ENCODE results near the gene CAVIN2.

The CAVIN2 gene

GRCh38 chr2:191838526-191838925, 8.4 kb downstream of the CAVIN2 start:
- DNase-seq, result no peak

DNA sequence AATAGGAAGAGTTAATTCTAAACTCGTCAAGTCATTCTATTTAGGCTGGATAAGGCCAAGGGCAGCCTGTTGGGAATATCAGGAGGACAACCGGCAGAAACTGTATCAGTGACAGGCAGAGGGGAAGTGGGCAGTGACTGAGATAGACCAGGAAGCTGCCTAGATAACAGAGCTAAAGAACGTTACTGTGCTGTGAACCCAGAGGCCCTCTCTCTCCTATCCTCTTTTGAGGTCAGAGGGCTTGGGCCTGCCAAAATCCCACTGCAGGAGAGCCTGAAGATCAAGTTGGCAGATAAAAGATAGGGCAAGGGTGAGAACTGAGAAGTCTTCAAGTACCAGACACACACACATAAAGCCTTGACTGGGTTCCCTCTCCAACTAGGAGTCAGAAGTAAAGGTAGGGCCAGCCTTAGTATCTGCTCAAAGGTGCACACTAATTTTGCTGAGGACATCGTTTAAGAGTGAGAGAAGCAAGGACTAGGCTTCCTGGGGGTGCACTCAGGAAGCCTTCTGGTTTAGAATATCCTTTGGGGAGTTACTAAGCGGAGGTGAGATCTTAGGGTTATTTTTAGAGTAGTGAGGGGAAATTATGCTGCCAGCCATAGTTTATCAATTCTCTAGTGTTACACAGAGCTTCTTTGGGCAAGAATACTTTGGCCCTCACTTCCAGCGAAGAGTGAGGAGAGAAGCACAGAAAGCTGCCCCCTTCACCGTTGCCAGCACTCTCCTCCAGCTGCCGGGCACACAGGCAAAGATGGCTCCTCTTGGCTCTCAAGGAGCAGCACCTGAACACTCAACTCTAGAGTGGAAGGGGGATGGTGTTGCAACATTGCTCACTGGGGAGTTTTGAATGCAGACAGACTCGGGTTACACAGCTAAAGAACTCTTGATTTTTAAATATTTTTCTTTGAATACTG, 9.8 kb downstream of the CAVIN2 start:
- no peak for DNase-seq

DNA sequence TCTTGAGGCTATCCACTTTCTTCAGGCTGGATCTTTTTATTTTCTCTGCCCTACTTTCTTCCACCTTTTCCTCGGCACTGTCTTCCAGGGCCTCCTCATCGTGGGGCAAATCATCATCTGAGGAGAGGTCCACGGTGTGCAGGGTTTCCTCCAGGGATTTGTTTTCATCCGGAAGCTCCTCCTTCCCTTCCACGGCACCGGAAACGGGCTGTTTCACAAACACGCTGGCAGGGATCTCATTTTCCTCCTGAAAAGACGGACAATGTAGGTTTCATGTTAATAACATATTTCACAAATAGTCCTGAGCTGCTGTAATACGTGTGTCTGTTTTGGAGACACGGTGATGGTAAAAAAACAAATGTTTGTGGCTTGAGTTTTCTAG, 10.4 kb downstream of the CAVIN2 start:
- no peak for DNase-seq

DNA sequence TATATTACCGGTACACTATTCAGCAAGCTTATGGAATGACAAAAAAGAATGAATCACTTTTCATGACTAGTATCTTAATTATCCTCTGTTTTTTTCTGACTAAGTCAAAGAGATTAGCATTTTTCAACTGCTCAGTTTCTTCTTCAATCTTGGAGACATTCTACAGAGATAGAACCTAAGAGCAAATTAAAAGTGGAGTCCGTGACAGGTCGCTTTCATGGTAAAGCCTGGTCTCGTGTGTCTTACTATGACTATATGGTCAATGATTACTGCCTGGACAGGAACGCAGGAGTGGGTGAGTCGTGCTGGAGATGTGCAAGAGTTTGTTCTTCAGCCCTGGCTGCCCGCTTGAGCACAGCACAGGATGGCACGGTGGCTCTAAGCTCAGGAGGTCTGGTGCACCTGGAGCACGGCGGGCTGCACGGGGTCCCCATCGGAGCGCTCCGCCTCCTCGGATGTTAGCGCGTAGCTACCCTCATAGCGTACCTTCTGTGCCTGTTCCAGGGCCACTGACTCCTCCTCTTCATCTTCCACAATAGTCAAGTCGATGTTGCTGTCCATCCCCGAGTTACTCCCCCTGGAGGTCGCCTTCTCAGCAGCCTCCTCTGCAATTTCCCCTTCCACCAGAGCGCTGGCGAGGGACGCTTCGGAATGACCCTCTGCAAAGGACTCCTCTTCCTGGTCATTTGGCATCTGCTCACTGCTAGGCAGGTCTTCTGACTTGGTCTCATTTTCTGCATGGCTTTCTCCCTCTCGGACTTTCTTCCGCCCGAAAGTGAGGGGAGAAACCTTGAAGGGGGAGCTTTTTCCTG, 11.1 kb downstream of the CAVIN2 start:
- no peak for DNase-seq

DNA sequence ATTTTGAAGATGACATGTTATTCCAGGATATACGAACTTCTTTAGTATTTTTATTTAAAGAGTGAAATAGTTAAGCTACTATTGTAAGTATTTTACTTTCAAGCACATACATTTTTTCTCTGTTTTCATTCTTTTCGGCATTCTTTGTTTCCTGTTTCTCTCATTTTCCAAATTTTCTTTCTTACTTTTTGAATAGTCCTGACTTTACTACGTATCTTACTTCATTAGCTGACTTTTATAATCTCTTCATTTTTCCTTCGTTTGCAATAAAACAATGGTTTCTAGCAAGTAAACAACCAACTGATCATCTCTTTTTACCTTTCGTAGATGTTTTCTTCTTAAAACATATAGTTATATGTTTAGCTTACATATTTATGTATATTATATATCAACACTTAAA, 11.8 kb downstream of the CAVIN2 start:
- no peak for DNase-seq

DNA sequence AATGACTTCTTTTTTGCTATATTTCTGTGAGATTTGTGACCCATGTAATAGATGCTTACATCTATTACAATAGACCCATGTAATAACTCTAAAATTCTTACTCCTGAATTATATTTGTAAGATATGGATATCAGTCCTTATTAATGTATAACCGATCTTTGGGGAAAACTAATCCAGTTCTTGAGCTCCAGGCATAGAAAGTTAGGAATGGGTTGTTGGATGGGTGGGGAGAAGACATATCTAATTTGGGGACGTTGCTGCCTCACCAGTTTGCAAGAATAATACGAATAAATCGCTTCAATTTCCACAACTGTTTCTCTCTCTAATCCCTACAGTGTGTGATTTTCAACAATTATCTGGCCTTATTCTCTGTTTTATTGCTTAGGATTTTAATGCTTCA, 13.5 kb downstream of the CAVIN2 start:
- no peak for DNase-seq

DNA sequence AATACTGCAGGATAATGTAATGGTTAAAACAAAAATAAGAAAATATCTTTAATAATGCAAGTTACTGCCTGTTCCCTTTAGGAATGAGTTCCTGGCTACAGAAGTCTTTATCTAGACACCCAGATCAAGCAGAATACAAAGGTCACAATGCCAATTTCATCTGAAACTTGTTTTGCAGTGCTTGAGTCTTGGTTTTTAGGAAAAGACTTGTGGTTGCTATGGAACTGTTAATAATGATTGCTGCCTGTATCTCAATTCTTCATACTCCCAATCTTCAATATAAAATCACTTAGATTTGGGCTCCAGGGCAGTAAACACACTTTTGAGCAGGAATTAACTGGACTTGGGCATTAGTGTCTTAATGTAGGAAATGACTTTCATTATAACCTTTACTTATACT, 14.2 kb downstream of the CAVIN2 start:
- no peak for DNase-seq

DNA sequence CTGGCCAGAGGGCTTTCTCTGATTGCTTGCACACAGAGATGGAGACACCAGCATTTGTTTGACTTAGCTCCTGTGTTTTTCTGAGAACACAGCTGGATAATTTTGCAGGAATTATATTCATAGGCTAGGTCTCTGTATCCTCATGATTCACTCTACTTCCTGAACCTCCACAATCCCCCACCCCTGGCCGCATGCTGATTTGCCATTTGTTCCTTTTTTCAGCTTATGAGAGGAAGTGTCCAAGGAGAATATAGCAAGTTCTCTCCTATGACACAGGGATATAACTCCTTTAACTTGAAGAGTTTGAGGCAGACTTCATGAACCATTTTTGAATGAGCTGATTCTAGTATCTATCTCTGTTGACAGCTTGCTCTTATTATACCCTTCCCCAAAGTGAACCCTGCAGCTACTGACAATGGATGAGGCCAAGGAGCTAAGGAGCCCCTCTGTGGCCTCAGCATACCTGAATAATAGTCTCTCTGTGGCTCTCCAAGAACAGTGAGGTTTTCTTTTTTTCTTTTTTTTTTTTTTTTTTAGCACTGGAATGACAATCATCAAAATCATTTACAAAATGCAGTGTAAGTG, 15.4 kb downstream of the CAVIN2 start:
- DNase-seq, result no peak

- no peak for DNase-seq
These were observed 22.5 kb downstream of the CAVIN2 start for GRCh38 chr2:191824398-191824797.

- no peak for DNase-seq
These were observed 25.8 kb downstream of the CAVIN2 start for GRCh38 chr2:191821078-191821477.

DNA sequence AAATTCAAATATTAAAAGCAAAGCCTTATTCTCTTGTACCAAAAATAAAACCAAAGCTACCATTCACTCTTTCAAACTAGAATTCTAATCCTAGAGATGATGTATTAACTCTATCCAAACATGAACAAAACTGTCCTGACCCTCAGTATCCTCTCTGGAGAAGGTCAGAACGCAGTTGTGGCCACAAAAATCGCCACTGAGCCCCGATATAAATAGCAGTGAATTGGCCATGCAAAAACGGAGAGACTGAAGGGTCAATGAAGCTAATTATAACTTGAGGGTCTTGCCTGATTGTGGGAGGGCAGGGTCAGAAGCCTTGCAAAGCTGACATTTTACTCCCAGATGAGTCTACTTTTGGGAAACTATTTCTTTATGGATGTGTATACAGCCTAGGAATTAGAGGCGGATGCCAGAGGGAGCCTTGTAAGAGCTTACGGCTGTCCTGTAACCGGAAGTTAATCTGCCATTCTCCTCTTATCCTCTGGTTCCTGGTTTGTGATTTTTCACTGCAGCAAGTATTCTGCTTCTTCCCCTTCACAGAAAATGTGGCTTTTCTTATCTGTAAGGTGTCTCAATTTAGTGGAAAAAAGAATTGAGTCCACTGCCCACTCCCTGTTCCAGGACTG, 28.1 kb downstream of the CAVIN2 start:
- no peak for DNase-seq

- no peak for DNase-seq
These were observed 28.8 kb downstream of the CAVIN2 start for GRCh38 chr2:191818133-191818532.

DNA sequence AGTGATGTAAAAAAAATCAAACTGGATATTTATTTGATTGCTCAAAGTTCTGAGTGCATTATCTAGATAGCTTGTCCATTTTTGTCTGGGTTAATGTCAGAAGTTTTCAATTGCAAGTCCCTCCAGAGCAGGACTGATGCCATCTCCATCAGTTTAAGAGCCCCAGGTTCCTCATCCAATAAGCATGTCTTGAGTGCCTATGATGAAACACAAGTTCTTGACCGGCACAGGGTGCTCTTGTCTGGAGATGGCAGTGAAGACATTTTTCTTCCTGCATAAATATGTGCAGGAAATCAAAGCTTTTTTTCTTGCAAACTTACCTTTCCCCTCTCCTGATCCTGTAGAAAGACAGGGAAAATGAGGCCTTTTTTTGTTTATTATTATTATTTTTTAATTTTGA, 31.9 kb downstream of the CAVIN2 start:
- DNase-seq, result no peak

DNA sequence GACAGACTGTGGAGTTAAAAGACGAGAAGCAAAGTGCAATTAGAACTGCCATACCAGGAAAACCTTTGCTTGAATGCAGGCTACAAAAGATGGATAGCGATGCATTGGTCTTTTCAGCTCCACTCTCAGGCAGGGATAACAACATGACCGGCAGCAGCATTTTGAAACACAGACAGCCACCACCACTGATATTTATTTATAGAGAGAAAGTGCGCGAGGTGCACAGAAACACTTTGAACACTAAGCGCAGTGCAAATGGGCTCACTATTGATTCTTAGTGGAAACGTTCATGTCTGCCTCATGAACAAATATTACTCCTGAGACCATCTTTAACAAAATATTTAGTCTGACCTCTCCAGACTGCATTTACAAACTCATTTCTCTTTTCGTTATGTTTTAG, 32.9 kb downstream of the CAVIN2 start:
- no peak for DNase-seq

DNA sequence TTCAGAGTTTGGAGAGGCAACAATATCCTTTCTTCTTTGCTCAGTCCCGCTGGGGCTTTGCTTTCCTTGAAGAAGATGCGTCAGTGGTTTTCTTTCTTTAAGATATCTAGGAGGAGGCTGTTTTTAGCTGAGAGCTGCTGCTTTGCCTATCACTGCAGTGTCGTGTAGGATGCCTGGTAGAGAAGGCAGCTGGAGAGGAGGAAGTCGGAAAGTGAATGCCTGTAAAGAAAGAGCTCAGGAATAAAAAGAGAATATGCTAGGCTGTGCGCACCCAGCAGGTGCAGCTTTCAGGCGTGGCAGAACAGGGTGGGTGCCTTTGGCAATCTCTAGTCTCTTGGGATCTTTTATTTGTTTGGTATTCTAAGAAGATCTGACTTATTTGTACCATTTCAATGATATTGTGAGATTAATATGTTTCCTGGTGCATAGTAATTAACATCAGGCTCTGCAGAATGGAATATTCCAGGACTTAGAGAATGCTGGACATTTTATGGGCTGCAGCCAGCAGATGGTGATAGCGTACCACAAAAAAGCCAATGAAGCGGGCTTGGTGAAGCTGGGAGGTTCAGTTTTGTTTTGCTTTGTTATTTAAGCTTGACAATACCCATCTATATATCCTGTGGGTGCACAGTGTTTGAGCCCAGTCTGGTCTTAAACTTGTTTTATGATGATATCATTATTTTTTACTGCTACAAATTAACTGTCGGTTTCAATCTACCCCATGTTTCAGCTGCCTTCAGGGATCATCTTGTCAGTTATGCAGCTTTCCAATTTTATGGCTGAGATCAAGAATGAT, 34.9 kb downstream of the CAVIN2 start:
- peak; percentile 65 for DNase-seq

GRCh38 chr2:191806396-191806795, 40.5 kb downstream of the CAVIN2 start:
- DNase-seq, result no peak

DNA sequence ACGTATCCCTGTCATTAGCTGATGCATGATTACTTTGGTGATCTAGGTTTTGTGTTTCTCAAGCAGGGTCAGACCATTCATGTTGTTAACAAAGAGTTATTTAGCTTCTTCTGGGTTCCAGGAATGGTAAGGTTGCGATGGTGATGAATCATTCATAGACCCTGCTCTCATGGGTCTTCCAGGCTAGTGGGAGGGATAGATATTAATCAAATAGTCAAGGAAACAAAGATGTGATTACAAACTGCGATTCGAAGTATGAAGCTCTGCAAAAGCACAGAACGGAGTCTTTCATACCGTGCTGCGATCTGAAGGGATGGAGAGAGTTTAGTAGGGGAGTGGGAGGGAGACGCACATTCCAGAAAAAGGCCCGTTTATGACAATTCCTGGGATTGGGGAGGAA, 42.1 kb downstream of the CAVIN2 start:
- no peak for DNase-seq

DNA sequence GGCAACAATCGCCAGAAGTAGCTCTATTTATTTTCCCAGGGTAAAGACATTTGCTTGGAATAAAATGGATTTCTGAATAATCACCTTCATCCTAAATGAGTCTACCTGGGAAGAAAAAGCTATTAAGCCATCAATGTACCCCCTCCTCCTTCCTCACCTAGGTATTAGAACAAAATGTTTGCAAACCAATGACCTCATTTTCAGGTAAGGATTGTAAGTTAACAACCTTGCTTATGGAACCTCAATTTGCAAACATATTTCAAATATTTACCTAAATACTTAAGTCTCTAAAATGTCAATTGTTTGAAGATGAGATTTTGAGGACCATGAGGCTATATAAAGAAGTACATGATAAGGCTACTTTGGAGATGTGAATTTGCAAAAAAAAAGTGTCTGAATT, 43.9 kb downstream of the CAVIN2 start:
- no peak for DNase-seq

DNA sequence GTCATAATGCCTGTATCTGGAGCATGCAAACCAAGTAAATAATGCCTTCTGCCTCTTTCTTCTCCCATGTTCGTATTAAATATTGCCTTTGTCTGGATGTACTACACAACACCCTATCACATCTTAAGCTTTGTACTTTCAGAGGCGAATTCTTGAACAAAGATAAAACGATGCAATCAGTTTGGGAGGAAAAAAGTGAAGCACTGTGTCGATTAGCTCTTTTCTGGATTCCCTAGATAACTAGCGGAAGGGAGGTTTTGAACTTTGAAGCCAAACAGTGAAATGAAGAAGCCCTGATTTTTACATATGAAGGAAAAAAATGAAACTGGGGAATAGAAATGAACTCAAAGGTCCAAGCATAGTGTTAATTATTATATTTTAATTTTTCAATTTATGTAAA, 44.7 kb downstream of the CAVIN2 start:
- DNase-seq, result no peak

GRCh38 chr2:191800874-191801273, 46.0 kb downstream of the CAVIN2 start:
- DNase-seq, result no peak

DNA sequence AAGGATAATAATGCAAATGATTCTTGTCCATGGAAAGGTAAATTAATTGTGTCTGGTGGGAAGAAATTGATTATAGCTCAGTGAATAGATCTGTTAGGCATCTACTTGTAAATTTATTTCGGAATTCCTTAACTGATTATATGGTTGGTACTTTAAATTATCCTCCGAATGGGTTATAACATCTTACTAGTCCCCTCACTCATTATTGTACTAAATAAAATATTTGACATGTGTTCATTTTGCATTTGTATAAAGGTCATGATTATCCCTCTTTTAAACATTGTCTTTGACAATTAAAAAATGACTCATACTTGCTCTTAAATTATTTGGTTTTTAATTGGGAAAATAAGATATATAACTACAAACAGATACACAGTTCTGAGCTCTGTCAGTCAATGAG, 47.4 kb downstream of the CAVIN2 start:
- no peak for DNase-seq
